Colonic mucosa (tissue), 4 donors: Measurements from ENCODE around the gene PTBP3. TPM values are rescaled to one million over a fixed set of nuclear protein-coding genes. Genes with fewer than 3 reads are reported as not detected.
"Not testable (repeated sequence)": the region's sequence is repeated elsewhere in the genome, so short reads cannot be mapped to it uniquely, and the experiment has no call there.

Source experiments
- DNase-seq: peaks from one replicate; pipeline ENCODE4 v3.0.0-alpha.2; 2020
- H3K27ac ChIP-seq: fragments of 200-600 bp; one replicate; pipeline ENCODE4 v1.8.0; 2021
- H3K27me3 ChIP-seq: fragments of 200-600 bp; one replicate; pipeline ENCODE4 v1.8.0; 2021
- H3K36me3 ChIP-seq: fragments of 200-600 bp; one replicate; pipeline ENCODE4 v1.8.0; 2021
- H3K4me1 ChIP-seq: fragments of 200-600 bp; one replicate; pipeline ENCODE4 v1.8.0; 2021; ENCODE audit warnings: mild to moderate bottlenecking
- H3K4me3 ChIP-seq: fragments of 200-600 bp; one replicate; pipeline ENCODE4 v1.8.0; 2021
- H3K9ac ChIP-seq, 2 donors: one replicate each; pipeline ENCODE4 v1.7.0; 2013; ENCODE audit warnings: control low read depth in 2 of 2, low read depth in 2 of 2, low read length in 2 of 2
- H3K9me3 ChIP-seq: fragments of 200-600 bp; one replicate; pipeline ENCODE4 v1.8.0; 2021
- intact Hi-C: fragments of 100-400 bp; cut with DNase I; formaldehyde crosslinking; loops from one replicate; pipeline ENCODE4 v1.14.1; 2022
- total RNA-seq, 2 donors: library from RNA; stranded (reverse); fragmentation: NEBNext Ultra II Directional in 1 of 2; extraction: Animal tissue kit (Norgen Biotek cat#: 25700) in 1 of 2; gene quantifications; one replicate each; pipeline ENCODE4 v1.2.1, GENCODE V29; 2021
- TF ChIP-seq, protein P1 (sequence below): fragments of 200-600 bp; IDR thresholded peaks from one replicate; pipeline ENCODE4 v1.8.0; 2022; ENCODE audit warnings: antibody characterized with exemption, mild to moderate bottlenecking
- donor health status: healthy.
- donor health status: DM: no; HTN: no; CAD: no.
- donor health status: DM: no; HTN: no; CAD: no.

Gene PTBP3
- total RNA-seq, 2 donors from 2014 or later = 137 to 168 TPM

DNA sequence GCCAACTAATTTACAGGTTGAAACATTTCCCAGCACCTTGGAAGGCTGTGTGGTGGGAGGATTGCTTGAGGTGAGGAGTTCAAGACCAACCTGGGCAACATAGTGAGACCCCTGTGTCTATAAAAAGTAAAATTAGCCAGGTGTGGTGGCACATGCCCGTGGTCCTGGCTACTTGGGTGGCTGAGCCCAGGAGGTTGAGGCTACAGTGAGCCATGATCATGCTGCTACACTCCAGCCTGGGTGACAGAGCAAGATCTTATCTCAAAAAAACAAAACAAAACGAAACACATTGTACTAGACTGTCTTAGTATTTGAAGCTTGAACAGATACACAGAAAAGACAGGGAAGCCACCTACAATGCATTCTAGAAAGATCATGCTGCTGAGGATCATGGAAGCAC is 43.7 kb upstream of the PTBP3 start:
- Histone ChIP-seq H3K27me3 (no peaks in the 10 kb centered on the region), H3K9ac (no peak overlapping the region), H3K4me3 (no peak overlapping the region), H3K9me3 (no peaks in the 10 kb centered on the region), H3K36me3 (no peaks in the 10 kb centered on the region), H3K4me1 (peaks cover 6% of the 10 kb centered on the region), H3K27ac (no peak overlapping the region)
- DNase-seq = no peak
- intact Hi-C loops = no loop called here
- TF ChIP-seq, protein P1, sequence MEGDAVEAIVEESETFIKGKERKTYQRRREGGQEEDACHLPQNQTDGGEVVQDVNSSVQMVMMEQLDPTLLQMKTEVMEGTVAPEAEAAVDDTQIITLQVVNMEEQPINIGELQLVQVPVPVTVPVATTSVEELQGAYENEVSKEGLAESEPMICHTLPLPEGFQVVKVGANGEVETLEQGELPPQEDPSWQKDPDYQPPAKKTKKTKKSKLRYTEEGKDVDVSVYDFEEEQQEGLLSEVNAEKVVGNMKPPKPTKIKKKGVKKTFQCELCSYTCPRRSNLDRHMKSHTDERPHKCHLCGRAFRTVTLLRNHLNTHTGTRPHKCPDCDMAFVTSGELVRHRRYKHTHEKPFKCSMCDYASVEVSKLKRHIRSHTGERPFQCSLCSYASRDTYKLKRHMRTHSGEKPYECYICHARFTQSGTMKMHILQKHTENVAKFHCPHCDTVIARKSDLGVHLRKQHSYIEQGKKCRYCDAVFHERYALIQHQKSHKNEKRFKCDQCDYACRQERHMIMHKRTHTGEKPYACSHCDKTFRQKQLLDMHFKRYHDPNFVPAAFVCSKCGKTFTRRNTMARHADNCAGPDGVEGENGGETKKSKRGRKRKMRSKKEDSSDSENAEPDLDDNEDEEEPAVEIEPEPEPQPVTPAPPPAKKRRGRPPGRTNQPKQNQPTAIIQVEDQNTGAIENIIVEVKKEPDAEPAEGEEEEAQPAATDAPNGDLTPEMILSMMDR = no peak

DNA sequence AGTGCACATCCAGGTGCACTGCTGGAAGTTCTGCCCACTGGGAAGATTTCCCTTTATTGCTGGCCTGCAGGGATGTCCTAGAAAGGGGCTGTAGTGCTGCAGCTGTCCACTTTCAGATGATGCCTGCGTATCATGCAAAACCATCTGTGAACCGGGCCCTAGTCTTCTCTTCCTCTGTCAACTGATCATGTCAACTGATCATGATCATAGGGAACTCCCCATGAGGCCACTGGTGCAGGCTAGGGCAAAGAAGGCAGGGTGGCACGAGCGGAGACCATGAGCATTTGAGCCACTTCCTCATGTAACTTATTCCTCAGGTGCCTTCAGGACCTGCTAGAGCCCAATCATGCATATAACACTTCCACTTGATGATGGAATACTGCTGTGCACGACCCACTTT is 41.9 kb upstream of the PTBP3 start:
- H3K4me3 ChIP-seq = no peak overlapping the region
- DNase-seq = no peak
- no peak overlapping the region for H3K9ac ChIP-seq
- TF ChIP-seq, protein P1 = no peak
- peaks cover 6% of the 10 kb centered on the region for H3K4me1 ChIP-seq
- H3K27ac ChIP-seq = no peak overlapping the region
- intact Hi-C loops = no loop called here
- H3K36me3 ChIP-seq = no peaks in the 10 kb centered on the region
- no peaks in the 10 kb centered on the region for H3K27me3 ChIP-seq
- no peaks in the 10 kb centered on the region for H3K9me3 ChIP-seq

DNA sequence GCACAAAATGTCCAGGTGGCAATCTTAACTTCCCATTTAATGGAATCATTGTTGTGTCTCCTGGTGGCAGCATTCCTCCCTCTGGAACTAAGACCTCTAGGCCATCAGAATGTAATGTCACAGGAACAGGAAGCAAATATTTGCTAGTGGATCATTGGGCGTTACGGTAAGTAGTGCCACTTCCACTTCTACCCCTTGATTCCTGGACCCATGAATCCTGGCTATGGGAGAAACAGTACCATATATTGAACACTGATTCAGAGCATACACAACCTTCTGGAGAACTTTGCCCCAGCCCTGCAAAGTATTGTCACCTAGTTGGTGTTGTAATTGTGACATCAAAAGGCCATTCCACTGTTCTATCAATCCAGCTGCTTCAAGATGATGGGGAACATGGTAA is 40.8 kb upstream of the PTBP3 start:
- H3K4me1 ChIP-seq, H3K9ac ChIP-seq, DNase-seq, H3K36me3 ChIP-seq, H3K9me3 ChIP-seq, H3K27ac ChIP-seq, H3K27me3 ChIP-seq, intact Hi-C loops, H3K4me3 ChIP-seq: not testable (repeated sequence)

DNA sequence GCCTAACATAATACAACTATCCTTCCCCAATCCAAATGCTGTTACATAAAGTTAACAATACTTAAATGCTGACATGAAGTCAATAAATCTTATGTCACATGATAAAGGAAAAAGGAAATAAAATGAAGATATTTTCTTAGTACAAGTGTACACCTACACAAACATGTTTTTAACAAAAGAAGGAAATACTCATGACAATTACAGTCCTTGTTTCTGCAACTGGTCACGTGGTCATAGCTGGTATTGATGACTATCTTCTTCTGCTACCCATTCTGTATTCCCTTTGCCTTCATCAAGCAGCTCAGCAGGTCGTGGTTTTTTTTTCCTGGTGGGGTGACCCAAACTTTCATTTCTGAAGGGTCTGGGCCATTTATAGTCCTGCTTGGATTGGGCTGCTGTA is 40.2 kb upstream of the PTBP3 start:
- H3K4me1 ChIP-seq, H3K9ac ChIP-seq, intact Hi-C loops, H3K27ac ChIP-seq, H3K9me3 ChIP-seq, DNase-seq, H3K36me3 ChIP-seq, H3K4me3 ChIP-seq, H3K27me3 ChIP-seq: not testable (repeated sequence)

DNA sequence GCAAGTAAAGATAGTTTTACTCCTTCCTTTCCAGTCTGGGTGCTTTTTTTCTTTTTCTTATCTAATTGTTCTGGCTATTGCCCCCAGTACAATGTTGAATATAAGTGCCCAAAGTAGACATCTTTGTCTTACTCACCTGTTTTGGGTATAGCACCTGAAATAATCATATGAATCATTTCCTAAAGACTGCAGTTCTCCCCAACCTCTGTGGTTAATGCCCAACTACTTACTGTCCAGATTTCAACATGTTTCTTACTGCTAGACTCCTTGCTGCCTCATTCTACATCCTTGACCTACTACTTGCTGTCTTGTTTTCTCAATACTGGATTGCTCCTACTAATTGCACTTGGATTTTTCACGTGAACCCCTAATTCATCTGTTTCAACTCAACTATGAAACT is 37.6 kb upstream of the PTBP3 start:
- Histone ChIP-seq H3K9me3 (no peaks in the 10 kb centered on the region), H3K4me3 (no peak overlapping the region), H3K36me3 (no peaks in the 10 kb centered on the region), H3K27ac (no peak overlapping the region), H3K27me3 (no peaks in the 10 kb centered on the region), H3K9ac (no peak overlapping the region), H3K4me1 (no peaks in the 10 kb centered on the region)
- no peak for DNase-seq
- TF ChIP-seq, protein P1 = no peak
- intact Hi-C loops = no loop called here

DNA sequence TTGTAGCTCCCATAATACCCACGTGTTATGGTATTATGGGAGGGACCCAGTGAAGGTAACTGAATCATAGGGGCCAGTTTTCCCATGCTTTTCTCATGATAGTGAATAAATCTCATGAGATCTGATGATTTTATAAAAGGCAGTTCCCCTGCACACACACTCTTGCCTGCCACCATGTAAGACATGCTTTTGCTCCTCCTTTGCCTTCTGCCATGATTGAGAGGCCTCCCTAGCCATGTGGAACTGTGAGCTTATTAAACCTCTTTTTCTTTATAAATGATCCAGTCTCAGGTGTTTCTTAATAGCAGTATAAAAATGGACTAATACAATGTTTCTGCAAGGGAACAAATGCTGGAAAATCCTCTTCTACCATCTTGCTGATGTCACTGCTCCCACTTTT is 36.4 kb upstream of the PTBP3 start:
- intact Hi-C loops = loop anchor here (10.0 kb wide), 1 partner anchor 615 kb away; no protein-coding TSS in a partner anchor
- no peaks in the 10 kb centered on the region for H3K36me3 ChIP-seq
- TF ChIP-seq, protein P1 = no peak
- no peaks in the 10 kb centered on the region for H3K4me1 ChIP-seq
- H3K27me3 ChIP-seq = no peaks in the 10 kb centered on the region
- H3K9me3 ChIP-seq = no peaks in the 10 kb centered on the region
- no peak overlapping the region for H3K27ac ChIP-seq
- no peak overlapping the region for H3K9ac ChIP-seq
- DNase-seq = no peak
- no peak overlapping the region for H3K4me3 ChIP-seq

DNA sequence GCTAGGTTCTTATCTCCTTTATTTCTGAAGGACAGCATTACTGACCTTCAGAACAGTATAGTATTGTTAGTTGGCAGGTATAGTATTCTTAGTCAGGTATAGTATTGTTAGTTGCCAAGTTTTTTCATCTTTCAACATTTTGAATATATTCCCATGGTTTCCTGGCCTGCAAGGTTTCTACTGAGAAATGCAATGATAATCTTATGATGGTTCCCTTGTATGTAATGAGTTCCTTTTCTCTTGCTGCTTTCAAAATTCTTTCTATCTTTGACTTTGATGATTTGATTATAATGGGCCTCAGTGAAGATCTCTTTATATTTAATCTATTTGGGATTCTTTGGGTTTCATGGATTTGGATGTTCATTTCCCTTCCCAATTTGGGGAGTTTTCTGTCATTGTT is 34.0 kb upstream of the PTBP3 start:
- Histone ChIP-seq H3K9me3 (no peaks in the 10 kb centered on the region), H3K4me1 (no peaks in the 10 kb centered on the region), H3K27me3 (no peaks in the 10 kb centered on the region), H3K27ac (no peak overlapping the region), H3K4me3 (no peak overlapping the region), H3K36me3 (no peaks in the 10 kb centered on the region), H3K9ac (no peak overlapping the region)
- intact Hi-C loops = loop anchor here (10.0 kb wide), 1 partner anchor 613 kb away; no protein-coding TSS in a partner anchor
- TF ChIP-seq, protein P1 = no peak
- DNase-seq = no peak
